PC-9 (cell line): ENCODE data around the gene CLMN.

Experiments used
- EZH2 ChIP-seq: fragments of 200-600 bp; sonication (generic); IDR thresholded peaks from 2 replicates; pipeline ENCODE4 v1.8.0; 2017; ENCODE audit warnings: antibody characterized with exemption, low read depth
- TF ChIP-seq, protein P1 (sequence below): fragments of 200-600 bp; sonication (generic); conservative IDR thresholded peaks from 2 replicates; pipeline ENCODE4 v1.6.1; 2017; ENCODE audit warnings: mixed run types, antibody characterized with exemption, mild to moderate bottlenecking, moderate library complexity

DNA sequence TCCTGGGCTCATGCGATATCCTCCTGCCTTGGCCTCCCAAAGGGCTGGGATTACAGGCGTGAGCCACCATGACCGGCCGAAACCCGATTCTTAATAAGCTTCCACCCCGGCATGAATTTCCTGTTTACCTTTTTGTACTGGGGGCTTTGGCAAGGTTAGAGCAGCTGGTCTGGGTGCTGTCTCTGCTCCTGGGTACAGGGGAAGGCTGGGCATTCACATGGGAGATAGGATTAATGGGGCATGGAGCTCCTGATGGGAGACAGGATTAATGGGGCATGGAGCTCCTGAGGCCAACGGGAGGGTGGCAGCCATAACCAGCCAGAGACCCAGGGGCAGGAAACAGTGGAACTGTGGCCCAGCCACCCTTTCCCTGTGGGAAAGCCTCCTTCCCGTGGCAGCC is 92.9 kb downstream of the CLMN start:
- TF ChIP-seq, protein P1, sequence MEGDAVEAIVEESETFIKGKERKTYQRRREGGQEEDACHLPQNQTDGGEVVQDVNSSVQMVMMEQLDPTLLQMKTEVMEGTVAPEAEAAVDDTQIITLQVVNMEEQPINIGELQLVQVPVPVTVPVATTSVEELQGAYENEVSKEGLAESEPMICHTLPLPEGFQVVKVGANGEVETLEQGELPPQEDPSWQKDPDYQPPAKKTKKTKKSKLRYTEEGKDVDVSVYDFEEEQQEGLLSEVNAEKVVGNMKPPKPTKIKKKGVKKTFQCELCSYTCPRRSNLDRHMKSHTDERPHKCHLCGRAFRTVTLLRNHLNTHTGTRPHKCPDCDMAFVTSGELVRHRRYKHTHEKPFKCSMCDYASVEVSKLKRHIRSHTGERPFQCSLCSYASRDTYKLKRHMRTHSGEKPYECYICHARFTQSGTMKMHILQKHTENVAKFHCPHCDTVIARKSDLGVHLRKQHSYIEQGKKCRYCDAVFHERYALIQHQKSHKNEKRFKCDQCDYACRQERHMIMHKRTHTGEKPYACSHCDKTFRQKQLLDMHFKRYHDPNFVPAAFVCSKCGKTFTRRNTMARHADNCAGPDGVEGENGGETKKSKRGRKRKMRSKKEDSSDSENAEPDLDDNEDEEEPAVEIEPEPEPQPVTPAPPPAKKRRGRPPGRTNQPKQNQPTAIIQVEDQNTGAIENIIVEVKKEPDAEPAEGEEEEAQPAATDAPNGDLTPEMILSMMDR, result no peak
- no peak for TF ChIP-seq EZH2
